22Rv1 (cell line): ENCODE measurements around the gene CPXM1.

ENCODE experiments used
- H3K27ac ChIP-seq: fragments of 450-650 bp; 2 replicates; pipeline ENCODE4 v1.5.1; 2017
- CTCF ChIP-seq: fragments of 450-650 bp; IDR thresholded peaks from 2 replicates; pipeline ENCODE4 v1.5.1; 2017; ENCODE audit warnings: mild to moderate bottlenecking
- ZFX ChIP-seq: fragments of 450-650 bp; IDR thresholded peaks from 2 replicates; pipeline ENCODE4 v1.6.1; 2017; ENCODE audit warnings: antibody characterized with exemption, borderline replicate concordance

Gene CPXM1

GRCh38 chr20:2805689-2806350 lies 5.4 kb upstream of the CPXM1 start:
- TF ChIP-seq CTCF (no peak), ZFX (no peak)
- H3K27ac ChIP-seq = no peak overlapping the region

GRCh38 chr20:2804852-2805688 lies 4.6 kb upstream of the CPXM1 start:
- H3K27ac ChIP-seq = no peak overlapping the region
- TF ChIP-seq ZFX (no peak), CTCF (no peak)

DNA sequence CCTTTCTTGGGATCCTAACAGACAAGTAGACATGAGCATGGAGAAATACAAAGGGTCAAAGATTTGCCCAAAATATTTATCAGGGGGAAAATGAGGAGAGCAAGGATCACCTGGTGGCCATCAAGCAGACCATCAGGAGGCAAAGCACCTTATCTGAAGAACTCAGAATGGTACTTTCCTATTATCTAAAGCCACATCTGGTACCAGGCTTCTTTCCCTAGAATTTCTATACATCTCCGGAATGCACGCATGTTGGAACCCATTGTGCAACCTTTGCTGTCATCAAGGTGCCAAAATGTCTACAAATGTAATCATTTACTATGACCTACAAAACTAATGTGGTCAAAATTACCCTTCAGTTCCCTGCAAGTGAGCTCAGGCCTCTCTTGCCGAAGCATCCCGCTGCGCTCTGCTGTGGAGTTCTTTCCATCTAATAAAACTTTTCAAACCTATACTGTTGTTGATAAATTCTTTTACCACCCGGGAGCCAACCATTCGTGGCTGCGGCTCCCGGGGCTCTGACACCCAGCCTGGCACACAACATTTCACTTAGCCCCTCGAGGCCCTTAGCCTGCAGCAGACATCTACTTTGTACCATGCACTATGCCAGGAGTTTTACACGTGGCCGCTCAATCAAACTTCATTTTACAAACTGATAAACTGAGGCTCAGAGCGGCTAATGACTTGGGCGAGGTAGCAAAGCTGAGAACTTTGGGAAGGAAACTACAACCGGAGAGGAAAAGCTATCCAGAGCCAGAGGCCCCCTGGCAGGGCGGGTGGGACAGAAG lies 3.8 kb upstream of the CPXM1 start:
- H3K27ac ChIP-seq = no peak overlapping the region
- TF ChIP-seq ZFX = no peak
- TF ChIP-seq CTCF = no peak

DNA sequence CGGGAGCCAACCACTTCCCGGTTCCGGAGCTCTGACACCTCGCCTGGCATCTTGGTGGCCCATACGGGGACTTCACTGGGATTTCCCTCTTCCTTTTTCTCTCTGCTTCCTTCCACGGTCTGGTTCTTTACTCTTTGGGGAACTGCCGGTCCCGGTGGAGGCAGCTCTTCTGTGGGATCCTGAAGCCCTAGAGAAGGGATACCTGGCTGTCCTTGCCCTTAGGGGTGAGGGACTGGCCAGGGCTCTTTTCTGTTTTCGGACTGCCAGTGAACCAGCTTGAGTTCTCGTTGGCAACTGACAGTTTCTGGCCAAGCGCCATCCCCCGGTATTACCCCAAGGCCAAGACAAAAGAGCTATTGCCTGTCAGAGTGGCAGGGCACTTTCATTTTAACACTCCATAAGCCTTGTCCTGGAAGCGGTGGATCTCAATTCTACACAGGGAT lies 880 bp upstream of the CPXM1 start:
- TF ChIP-seq CTCF = no peak
- no peak for TF ChIP-seq ZFX
- H3K27ac ChIP-seq = no peak overlapping the region

DNA sequence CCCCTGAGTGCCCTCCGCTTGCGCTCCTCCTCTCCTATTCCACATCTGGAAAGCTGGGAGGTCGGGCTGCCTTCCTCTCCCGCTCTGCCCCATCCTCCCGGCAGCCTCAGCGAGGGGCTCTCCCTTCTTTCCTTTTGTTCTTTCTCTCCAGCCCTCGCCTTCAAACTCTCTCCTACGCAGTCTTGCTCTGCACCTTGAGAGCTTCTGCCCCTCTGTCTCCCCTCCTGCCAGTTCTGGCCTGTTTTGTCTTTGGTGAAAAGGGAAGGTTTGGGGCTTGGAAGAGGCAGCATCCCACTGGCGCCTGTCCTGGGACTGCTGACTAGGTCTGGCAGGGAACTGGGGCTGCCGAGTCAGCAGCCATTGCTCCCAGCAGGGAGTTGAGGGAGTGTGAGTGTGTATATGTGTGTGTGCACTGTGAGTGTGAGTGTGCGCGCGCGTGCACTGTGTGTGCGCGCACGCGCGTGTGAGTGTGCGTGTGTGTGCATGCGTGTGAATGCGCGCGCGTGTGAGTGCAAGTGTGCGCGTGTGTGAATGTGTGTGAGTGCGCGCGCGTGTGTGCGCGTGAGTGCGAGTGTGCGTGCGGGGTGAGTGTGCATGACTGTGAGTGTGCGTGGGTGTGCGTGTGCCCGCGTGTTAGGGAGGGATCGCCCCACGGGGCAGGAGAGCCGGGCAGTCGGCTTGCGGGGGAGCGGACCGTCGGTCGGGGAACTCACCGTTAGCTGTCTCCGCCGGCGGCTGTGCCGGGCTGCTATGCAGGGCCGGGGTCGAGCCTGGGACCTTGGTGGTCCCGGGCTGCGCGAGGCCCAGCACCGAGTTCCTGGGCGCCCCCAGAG lies 523 bp downstream of the CPXM1 start:
- TF ChIP-seq ZFX (no peak), CTCF (no peak)
- H3K27ac ChIP-seq = no peak overlapping the region

DNA sequence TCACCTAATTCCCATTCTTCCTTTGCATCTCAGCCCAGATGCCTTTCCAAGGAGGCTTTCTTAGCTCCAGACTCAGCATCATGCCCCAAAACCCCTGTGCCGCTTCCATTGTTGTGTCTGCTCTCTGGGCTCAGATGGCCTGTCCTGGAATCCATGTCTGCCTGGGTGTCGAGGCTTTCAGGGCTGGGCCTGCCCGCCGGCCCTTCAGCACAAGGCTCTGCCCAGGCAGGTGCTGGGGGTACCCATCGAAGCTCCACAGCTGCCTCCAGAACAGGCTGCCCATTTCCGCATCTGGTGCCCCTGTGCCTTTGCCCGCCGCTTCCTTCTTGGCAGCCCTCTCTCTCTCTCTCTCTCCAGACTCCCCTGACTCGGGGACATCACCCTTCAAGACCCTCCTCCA lies 1.2 kb downstream of the CPXM1 start:
- H3K27ac ChIP-seq = no peak overlapping the region
- TF ChIP-seq CTCF = no peak
